NB4 (cell line): ENCODE measurements around the gene PGK2.

Experiments
- DNase-seq: peaks from one replicate; pipeline ENCODE4 v3.0.0; 2010; ENCODE audit warnings: low read depth
- H3K4me3 ChIP-seq: one replicate; pipeline ENCODE4 v1.5.1; 2011; ENCODE audit warnings: mild to moderate bottlenecking, low read depth, low read length, moderate library complexity
- MYC ChIP-seq: IDR thresholded peaks from 2 replicates; pipeline ENCODE4 v1.6.1; 2011; ENCODE audit warnings: low read depth, low read length
- POLR2A ChIP-seq: IDR thresholded peaks from 2 replicates; pipeline ENCODE4 v1.6.1; 2011; ENCODE audit warnings: mild to moderate bottlenecking; ENCODE audit not compliant: insufficient read length; ENCODE audit errors: extremely low read depth
- TF ChIP-seq, protein P1 (sequence below): IDR thresholded peaks from 2 replicates; pipeline ENCODE4 v1.6.1; 2011; ENCODE audit warnings: low read depth, low read length
- TF ChIP-seq, protein P2 (sequence below): IDR thresholded peaks from one replicate; pipeline ENCODE4 v1.5.1; 2012; ENCODE audit warnings: low read depth, low read length

Gene PGK2

GRCh38 chr6:49772285-49772684 is 14.8 kb downstream of the PGK2 start:
- no peak for DNase-seq
- TF ChIP-seq, protein P1, sequence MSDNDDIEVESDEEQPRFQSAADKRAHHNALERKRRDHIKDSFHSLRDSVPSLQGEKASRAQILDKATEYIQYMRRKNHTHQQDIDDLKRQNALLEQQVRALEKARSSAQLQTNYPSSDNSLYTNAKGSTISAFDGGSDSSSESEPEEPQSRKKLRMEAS: no peak
- TF ChIP-seq, protein P2, sequence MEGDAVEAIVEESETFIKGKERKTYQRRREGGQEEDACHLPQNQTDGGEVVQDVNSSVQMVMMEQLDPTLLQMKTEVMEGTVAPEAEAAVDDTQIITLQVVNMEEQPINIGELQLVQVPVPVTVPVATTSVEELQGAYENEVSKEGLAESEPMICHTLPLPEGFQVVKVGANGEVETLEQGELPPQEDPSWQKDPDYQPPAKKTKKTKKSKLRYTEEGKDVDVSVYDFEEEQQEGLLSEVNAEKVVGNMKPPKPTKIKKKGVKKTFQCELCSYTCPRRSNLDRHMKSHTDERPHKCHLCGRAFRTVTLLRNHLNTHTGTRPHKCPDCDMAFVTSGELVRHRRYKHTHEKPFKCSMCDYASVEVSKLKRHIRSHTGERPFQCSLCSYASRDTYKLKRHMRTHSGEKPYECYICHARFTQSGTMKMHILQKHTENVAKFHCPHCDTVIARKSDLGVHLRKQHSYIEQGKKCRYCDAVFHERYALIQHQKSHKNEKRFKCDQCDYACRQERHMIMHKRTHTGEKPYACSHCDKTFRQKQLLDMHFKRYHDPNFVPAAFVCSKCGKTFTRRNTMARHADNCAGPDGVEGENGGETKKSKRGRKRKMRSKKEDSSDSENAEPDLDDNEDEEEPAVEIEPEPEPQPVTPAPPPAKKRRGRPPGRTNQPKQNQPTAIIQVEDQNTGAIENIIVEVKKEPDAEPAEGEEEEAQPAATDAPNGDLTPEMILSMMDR: no peak
- TF ChIP-seq MYC (no peak), POLR2A (no peak)
- H3K4me3 ChIP-seq: no peak overlapping the region

DNA sequence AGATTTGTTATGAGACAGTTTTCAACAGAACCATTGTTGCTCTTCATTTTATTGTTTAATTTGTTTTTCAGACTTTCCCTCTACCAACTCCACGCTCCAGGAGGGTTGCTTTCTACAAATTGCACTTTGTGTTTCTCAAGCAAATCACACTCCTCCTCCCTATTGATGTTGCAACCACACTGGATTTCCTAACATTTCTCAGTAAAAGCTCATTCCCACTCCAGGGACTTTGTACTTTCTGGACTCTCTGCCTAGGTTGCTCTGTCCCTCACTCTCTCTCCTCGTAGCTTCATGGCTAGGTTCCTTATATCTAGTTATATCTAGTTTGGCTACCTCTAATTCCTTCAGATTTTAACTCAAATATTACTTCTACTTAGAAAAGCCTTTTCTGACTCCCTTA is 20.3 kb downstream of the PGK2 start:
- no peak overlapping the region for H3K4me3 ChIP-seq
- TF ChIP-seq MYC (no peak), POLR2A (no peak)
- TF ChIP-seq, protein P2: no peak
- TF ChIP-seq, protein P1: no peak
- DNase-seq: no peak

GRCh38 chr6:49764571-49765236 is 22.4 kb downstream of the PGK2 start:
- H3K4me3 ChIP-seq: no peak overlapping the region
- no peak for DNase-seq
- TF ChIP-seq, protein P1: no peak
- TF ChIP-seq MYC (no peak), POLR2A (no peak)
- TF ChIP-seq, protein P2: no peak

DNA sequence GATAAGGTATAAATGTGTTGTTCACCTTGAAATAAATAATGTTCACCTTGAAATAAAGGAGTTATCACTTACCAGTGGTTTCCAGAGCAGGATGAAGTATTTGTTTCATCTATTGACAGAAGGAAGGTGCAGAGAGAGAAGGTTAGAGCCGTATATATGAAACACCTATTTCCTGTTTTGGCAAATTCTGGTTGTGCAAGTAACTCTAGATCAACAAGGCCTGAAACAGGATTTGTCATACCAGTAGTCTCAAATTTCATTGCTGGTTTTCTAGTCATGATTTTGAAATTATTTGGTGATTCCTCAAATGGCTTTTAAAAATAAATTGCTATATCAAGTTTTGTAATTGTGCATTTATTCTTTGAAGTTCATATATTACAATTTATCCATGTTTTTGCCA is 42.8 kb downstream of the PGK2 start, which contains the start of gene CRISP3:
Gene CRISP3, minus strand, starts transcription at position 130 of the 400 bp plus-strand sequence. Its CDS starts 21 bp downstream, at position 109.
- DNase-seq: no peak
- TF ChIP-seq, protein P1: no peak
- no peak for TF ChIP-seq POLR2A
- no peak within 1 kb of the TSS for H3K4me3 ChIP-seq

DNA sequence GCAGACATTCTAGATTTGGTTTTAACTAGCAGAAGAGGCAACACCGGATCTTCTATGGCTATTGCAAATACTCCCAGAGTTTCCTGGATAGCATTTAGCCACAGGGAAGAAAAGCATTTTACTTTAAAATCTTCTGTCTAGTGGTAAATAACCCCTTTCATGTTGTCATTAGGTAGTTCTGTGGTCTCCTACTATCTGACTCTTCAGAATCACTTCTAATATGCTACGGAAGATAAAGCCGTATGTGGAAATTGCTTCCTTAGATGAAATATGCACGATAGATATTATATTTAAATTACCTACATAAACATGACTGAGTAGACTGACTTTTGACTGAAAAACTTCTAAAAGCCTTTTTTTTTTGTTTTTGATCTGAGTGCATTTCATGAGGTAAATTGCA is 43.7 kb downstream of the PGK2 start:
- no peak for DNase-seq
- no peak overlapping the region for H3K4me3 ChIP-seq
- TF ChIP-seq, protein P1: no peak
- TF ChIP-seq POLR2A (no peak), MYC (no peak)
- TF ChIP-seq, protein P2: no peak

GRCh38 chr6:49739423-49739822 is 47.7 kb downstream of the PGK2 start:
- no peak overlapping the region for H3K4me3 ChIP-seq
- TF ChIP-seq, protein P2: no peak
- TF ChIP-seq, protein P1: no peak
- TF ChIP-seq POLR2A (no peak), MYC (no peak)
- no peak for DNase-seq
